Activated CD8-positive, alpha-beta memory T cell treated with anti-CD3 and anti-CD28 coated beads, Interleukin-2, amount 10 ng/mL, durations not matched to agents 7 days and 5 days (primary cell): ENCODE results near the gene MRPL34. TPM values are rescaled to one million over a fixed set of nuclear protein-coding genes. Genes with fewer than 3 reads are reported as not detected.

Source experiments
- ATAC-seq: fragments of 150-1000 bp; cut with Tn5 transposase; one replicate; pipeline ENCODE4 v1.10.0; 2021; ENCODE audit warnings: moderate library complexity
- CTCF ChIA-PET: fragments of 350-600 bp; sonication (Branson Sonifier 250); formaldehyde crosslinking; loops from one replicate; lab custom pipeline; 2021; ENCODE audit warnings: antibody characterized with exemption; lab: Charles Lee
- DNase-seq: peaks from one replicate; pipeline ENCODE4 v3.0.0-alpha.2; 2020
- H3K27ac Mint-ChIP-seq: one replicate; pipeline ENCODE4 v1.8.0; 2021; ENCODE audit warnings: mild to moderate bottlenecking, mixed read lengths
- H3K27me3 Mint-ChIP-seq: one replicate; pipeline ENCODE4 v1.8.0; 2021; ENCODE audit warnings: mixed read lengths
- H3K36me3 Mint-ChIP-seq: one replicate; pipeline ENCODE4 v1.8.0; 2021; ENCODE audit warnings: mild to moderate bottlenecking, mixed read lengths
- H3K4me1 Mint-ChIP-seq: one replicate; pipeline ENCODE4 v1.8.0; 2021; ENCODE audit warnings: mixed read lengths
- H3K4me3 Mint-ChIP-seq: one replicate; pipeline ENCODE4 v1.8.0; 2021; ENCODE audit warnings: mild to moderate bottlenecking, moderate library complexity, mixed read lengths
- H3K9me3 Mint-ChIP-seq: one replicate; pipeline ENCODE4 v1.8.0; 2022; ENCODE audit warnings: low read depth, mixed read lengths
- total RNA-seq, 2 experiments: library from RNA; stranded (reverse); gene quantifications; one replicate each; pipeline ENCODE4 v1.2.3, GENCODE V29; 2021

MRPL34 gene
- total RNA-seq: 100 to 1,000 TPM in 1 of 2 experiments, 10 to 100 TPM in 1; 94.7 to 115 TPM

DNA sequence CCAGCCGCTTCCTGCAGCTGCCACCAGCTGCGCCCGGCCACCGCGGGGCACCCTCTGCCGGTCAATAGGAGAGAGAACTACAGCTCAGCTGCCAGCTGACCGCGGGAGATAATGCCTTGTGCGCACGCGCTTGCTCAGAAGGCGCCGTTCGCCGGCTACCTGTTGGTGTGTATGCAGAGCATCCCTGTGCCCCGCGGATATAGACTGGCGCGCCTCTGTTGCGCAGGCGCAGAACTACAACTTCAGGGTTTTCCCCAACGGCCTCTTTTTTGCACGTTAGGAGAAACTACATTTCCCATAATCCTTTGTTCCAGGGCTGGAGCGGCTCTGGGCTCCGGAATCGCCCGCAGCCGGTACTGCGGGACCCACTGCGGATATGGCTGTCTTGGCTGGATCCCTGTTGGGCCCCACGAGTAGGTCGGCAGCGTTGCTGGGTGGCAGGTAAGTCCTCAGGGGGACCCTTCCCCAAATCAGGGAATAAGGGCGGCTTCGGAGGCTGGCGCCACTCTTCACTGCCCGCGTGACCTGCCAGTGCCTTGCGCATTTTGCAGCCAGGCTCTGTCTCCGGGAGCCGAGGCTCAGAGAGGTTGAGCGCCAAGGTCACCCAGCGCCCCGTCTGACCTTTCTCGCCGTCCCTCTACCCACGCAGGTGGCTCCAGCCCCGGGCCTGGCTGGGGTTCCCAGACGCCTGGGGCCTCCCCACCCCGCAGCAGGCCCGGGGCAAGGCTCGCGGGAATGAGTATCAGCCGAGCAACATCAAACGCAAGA lies at the start of gene MRPL34:
MRPL34 (plus strand) TSS at position 356 of the 768 bp plus-strand sequence; CDS start at position 377, 21 bp downstream.
- H3K4me3 Mint-ChIP-seq: peak within 1 kb of the TSS; percentile 87
- DNase-seq (peak; percentile 99), ATAC-seq (peak; percentile 68)
- H3K27ac Mint-ChIP-seq: peak within 1 kb of the TSS; percentile 89
- CTCF ChIA-PET: interaction anchor here (0.6 to 6.2 kb wide), 23 partner anchors 10 to 270 kb away, joined by 3 to 44 read pairs (median 4); partner anchors contain the start of genes ANO8, BABAM1, BST2 and USHBP1
- peaks cover 3% of the 10 kb centered on the region for H3K36me3 Mint-ChIP-seq
- H3K9me3 Mint-ChIP-seq: no peaks in the 10 kb centered on the region
- peaks cover 54% of the 10 kb centered on the region for H3K4me1 Mint-ChIP-seq
- no peaks in the 10 kb centered on the region for H3K27me3 Mint-ChIP-seq

DNA sequence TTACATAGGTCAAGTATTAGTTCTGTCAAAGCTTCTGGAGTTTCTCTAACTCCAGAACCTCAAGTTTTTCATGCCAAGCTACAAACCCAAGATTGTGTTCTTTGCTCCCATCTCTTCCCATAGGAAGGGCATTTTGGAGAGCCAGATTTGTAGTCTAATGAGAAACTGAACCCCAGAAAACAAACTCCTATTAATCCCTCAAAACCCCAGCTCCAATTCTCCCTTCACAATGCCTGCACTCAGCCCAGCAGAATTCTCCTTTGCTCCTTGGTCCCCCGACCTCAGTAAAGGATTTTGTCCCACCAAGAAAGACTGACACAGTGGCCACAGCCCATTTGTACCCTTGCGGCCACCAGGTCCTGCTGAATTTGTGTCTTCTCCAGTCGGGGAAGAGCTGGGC lies 49.5 kb upstream of the MRPL34 start:
- H3K9me3 Mint-ChIP-seq: no peaks in the 10 kb centered on the region
- peaks cover 6% of the 10 kb centered on the region for H3K4me1 Mint-ChIP-seq
- H3K4me3 Mint-ChIP-seq: no peak overlapping the region
- CTCF ChIA-PET: interaction anchor here (1.1 to 1.3 kb wide), 2 partner anchors 26 to 36 kb away, joined by 3 to 5 read pairs; partner anchors contain the start of gene ANKLE1
- no peak overlapping the region for H3K27ac Mint-ChIP-seq
- no peaks in the 10 kb centered on the region for H3K27me3 Mint-ChIP-seq
- no peaks in the 10 kb centered on the region for H3K36me3 Mint-ChIP-seq
- no peak for ATAC-seq
- DNase-seq: no peak

- H3K27me3 Mint-ChIP-seq: no peaks in the 10 kb centered on the region
- no peaks in the 10 kb centered on the region for H3K9me3 Mint-ChIP-seq
- ATAC-seq: no peak
- peaks cover 6% of the 10 kb centered on the region for H3K4me1 Mint-ChIP-seq
- DNase-seq: no peak
- no peak overlapping the region for H3K27ac Mint-ChIP-seq
- H3K4me3 Mint-ChIP-seq: no peak overlapping the region
- no peaks in the 10 kb centered on the region for H3K36me3 Mint-ChIP-seq
- CTCF ChIA-PET: interaction anchor here (0.6 to 12.2 kb wide), 10 partner anchors 8 to 191 kb away, joined by 3 to 132 read pairs (median 10); partner anchors contain the start of genes ANKLE1 and BABAM1
These were observed 46.4 kb upstream of the MRPL34 start for GRCh38 chr19:17259118-17259780.

DNA sequence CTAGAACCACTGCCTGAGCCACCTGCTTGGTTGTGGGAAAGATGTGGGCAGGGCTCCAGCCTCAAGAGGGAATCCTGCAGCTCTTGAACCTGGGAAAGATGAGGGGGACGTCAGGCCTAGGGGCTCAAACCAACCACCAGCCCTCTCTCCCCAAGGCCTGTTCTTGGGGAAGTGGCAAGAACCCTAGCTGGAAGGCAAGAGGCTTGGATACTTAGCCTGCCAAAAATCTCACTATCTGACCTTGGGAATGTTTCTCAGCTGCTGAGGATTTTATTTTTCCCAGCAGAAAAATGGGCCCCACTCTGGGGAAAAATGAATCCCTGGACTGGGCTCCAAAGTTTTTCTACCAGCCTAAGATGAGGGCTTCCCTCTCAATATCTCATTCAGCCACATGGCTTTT lies 45.7 kb upstream of the MRPL34 start:
- H3K27ac Mint-ChIP-seq: no peak overlapping the region
- DNase-seq: no peak
- H3K4me3 Mint-ChIP-seq: no peak overlapping the region
- CTCF ChIA-PET: interaction anchor here (0.5 to 12.2 kb wide), 17 partner anchors 8 to 252 kb away, joined by 3 to 132 read pairs (median 5); partner anchors contain the start of genes ANKLE1 and BABAM1
- H3K4me1 Mint-ChIP-seq: peaks cover 12% of the 10 kb centered on the region
- no peak for ATAC-seq
- no peaks in the 10 kb centered on the region for H3K36me3 Mint-ChIP-seq
- H3K27me3 Mint-ChIP-seq: no peaks in the 10 kb centered on the region
- H3K9me3 Mint-ChIP-seq: no peaks in the 10 kb centered on the region

DNA sequence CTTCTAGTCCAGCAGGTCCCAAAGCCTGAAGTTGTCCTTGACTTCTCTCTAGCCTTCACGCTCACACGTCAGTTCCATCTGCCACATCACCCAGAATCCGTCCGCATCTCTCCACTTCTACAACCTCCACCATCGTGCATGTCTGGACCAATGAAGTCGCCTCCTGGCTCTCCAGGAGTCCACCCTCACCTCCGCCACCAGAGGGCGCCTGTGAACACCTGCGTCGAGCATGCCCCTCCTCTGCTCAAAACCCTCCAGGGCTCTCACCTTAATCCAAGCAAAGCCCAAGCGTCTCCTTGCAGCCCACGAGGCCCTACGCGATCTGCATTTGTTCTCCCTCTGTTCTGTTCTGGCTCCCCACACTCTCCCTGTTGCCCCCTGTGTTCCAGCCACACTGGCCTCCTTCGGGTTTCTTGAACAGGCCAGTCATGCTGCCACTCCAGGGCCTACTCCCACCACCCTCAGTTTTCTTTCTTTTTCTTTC lies 44.8 kb upstream of the MRPL34 start:
- DNase-seq (peak; percentile 94), ATAC-seq (peak; percentile 100)
- no peaks in the 10 kb centered on the region for H3K36me3 Mint-ChIP-seq
- H3K4me3 Mint-ChIP-seq: no peak overlapping the region
- no peaks in the 10 kb centered on the region for H3K9me3 Mint-ChIP-seq
- H3K4me1 Mint-ChIP-seq: peaks cover 13% of the 10 kb centered on the region
- CTCF ChIA-PET: interaction anchor here (0.6 to 12.2 kb wide), 20 partner anchors 9 to 843 kb away, joined by 3 to 132 read pairs (median 4); partner anchors contain the start of gene ANKLE1
- no peaks in the 10 kb centered on the region for H3K27me3 Mint-ChIP-seq
- H3K27ac Mint-ChIP-seq: no peak overlapping the region

DNA sequence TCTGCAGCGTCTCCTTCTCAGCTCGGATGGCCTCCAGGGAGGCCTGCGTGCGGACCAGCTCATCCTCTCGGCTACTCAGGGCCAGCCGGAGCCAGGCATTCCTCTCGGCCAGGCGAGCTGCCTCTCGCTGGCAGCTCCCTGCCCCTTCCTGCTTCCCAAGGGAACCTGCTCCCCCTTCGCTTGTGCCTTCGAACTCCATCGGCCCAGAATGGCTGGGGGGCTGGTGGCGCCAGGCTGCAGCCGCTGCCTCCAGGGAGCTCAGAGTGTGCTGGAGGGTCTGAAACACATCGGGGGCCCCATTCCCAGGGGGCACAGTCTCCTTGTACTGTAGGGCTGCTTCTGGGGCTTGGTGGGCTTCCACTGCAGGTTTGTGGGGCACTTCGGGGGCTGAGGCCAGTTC lies 43.1 kb upstream of the MRPL34 start:
- no peaks in the 10 kb centered on the region for H3K27me3 Mint-ChIP-seq
- ATAC-seq (no peak), DNase-seq (no peak)
- no peaks in the 10 kb centered on the region for H3K36me3 Mint-ChIP-seq
- no peak overlapping the region for H3K27ac Mint-ChIP-seq
- H3K9me3 Mint-ChIP-seq: no peaks in the 10 kb centered on the region
- H3K4me1 Mint-ChIP-seq: peaks cover 20% of the 10 kb centered on the region
- no peak overlapping the region for H3K4me3 Mint-ChIP-seq
- CTCF ChIA-PET: interaction anchor here (0.8 to 12.2 kb wide), 4 partner anchors 20 to 32 kb away, joined by 3 to 132 read pairs (median 4); partner anchors contain the start of gene ANKLE1

- peaks cover 30% of the 10 kb centered on the region for H3K4me1 Mint-ChIP-seq
- DNase-seq (no peak), ATAC-seq (no peak)
- no peak overlapping the region for H3K27ac Mint-ChIP-seq
- H3K27me3 Mint-ChIP-seq: no peaks in the 10 kb centered on the region
- CTCF ChIA-PET: interaction anchor here (1.1 to 12.2 kb wide), 6 partner anchors 9 to 495 kb away, joined by 3 to 132 read pairs (median 4); partner anchors contain the start of gene ANKLE1
- H3K4me3 Mint-ChIP-seq: no peak overlapping the region
- H3K9me3 Mint-ChIP-seq: no peaks in the 10 kb centered on the region
- H3K36me3 Mint-ChIP-seq: no peaks in the 10 kb centered on the region
These were observed 41.7 kb upstream of the MRPL34 start for GRCh38 chr19:17263712-17264640.

GRCh38 chr19:17264641-17264979 lies 41.1 kb upstream of the MRPL34 start, which contains the start of gene USHBP1:
Gene USHBP1 (minus strand): TSS chr19:17264745. CDS start chr19:17264299, 446 bp downstream.
- H3K4me1 Mint-ChIP-seq: peaks cover 31% of the 10 kb centered on the region
- no peak within 1 kb of the TSS for H3K27ac Mint-ChIP-seq
- no peaks in the 10 kb centered on the region for H3K27me3 Mint-ChIP-seq
- ATAC-seq (no peak), DNase-seq (no peak)
- CTCF ChIA-PET: interaction anchor here (1.1 to 12.2 kb wide), 7 partner anchors 10 to 496 kb away, joined by 3 to 132 read pairs (median 4); partner anchors contain the start of gene ANKLE1
- no peaks in the 10 kb centered on the region for H3K36me3 Mint-ChIP-seq
- H3K4me3 Mint-ChIP-seq: no peak within 1 kb of the TSS
- no peaks in the 10 kb centered on the region for H3K9me3 Mint-ChIP-seq

DNA sequence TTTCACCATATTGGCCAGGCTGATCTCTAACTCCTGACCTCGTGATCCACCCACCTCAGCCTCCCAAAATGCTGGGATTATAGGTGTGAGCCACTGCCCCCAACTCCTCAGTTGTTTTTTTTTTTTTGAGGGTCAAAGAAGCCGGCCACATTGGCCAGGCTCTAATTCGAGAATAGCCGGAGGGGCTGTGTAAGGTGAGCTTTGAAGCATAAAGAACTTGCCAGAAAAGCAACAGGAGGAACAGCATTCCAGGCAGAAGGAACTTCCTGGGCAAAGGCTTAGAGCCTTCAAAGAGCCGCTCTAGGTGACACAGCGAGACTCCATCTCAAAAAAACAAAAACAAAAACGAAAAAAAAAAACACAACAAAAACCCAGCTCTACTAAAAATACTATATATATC lies 39.6 kb upstream of the MRPL34 start:
- H3K4me3 Mint-ChIP-seq: no peak overlapping the region
- CTCF ChIA-PET: interaction anchor here (0.8 to 12.2 kb wide), 14 partner anchors 9 to 308 kb away, joined by 3 to 132 read pairs (median 4); partner anchors contain the start of genes ANKLE1, DDA1 and MRPL34
- DNase-seq (no peak), ATAC-seq (no peak)
- peaks cover 2% of the 10 kb centered on the region for H3K36me3 Mint-ChIP-seq
- no peaks in the 10 kb centered on the region for H3K27me3 Mint-ChIP-seq
- no peaks in the 10 kb centered on the region for H3K9me3 Mint-ChIP-seq
- H3K4me1 Mint-ChIP-seq: peaks cover 26% of the 10 kb centered on the region
- no peak overlapping the region for H3K27ac Mint-ChIP-seq

- peak overlapping the region; percentile 91 for H3K4me3 Mint-ChIP-seq
- peaks cover 7% of the 10 kb centered on the region for H3K36me3 Mint-ChIP-seq
- peaks cover 25% of the 10 kb centered on the region for H3K4me1 Mint-ChIP-seq
- ATAC-seq: no peak
- H3K9me3 Mint-ChIP-seq: no peaks in the 10 kb centered on the region
- no peaks in the 10 kb centered on the region for H3K27me3 Mint-ChIP-seq
- CTCF ChIA-PET: interaction anchor here (0.6 to 12.2 kb wide), 15 partner anchors 9 to 307 kb away, joined by 3 to 132 read pairs (median 4); partner anchors contain the start of genes ANKLE1, DDA1, MRPL34 and OCEL1
- no peak for DNase-seq
- H3K27ac Mint-ChIP-seq: peak overlapping the region; percentile 78
These were observed 39.1 kb upstream of the MRPL34 start for GRCh38 chr19:17266589-17266974.

GRCh38 chr19:17266975-17267788 lies 38.5 kb upstream of the MRPL34 start, which contains the start of gene BABAM1:
Gene BABAM1 (plus strand): TSS chr19:17267443. CDS start chr19:17268807, 1,364 bp downstream.
- Mint-ChIP-seq H3K36me3 (peaks cover 8% of the 10 kb centered on the region), H3K4me1 (peaks cover 25% of the 10 kb centered on the region), H3K4me3 (peak within 1 kb of the TSS; percentile 91), H3K9me3 (no peaks in the 10 kb centered on the region), H3K27ac (peak within 1 kb of the TSS; percentile 78), H3K27me3 (no peaks in the 10 kb centered on the region)
- DNase-seq (peak; percentile 99), ATAC-seq (peak; percentile 97)
- CTCF ChIA-PET: interaction anchor here (0.6 to 12.2 kb wide), 18 partner anchors 8 to 307 kb away, joined by 3 to 132 read pairs (median 4); partner anchors contain the start of genes ANKLE1, DDA1, MRPL34 and OCEL1
